Posterior cingulate gyrus (tissue), 11 donors: ENCODE data around the gene STEAP4.
"Not testable (repeated sequence)": the region's sequence is repeated elsewhere in the genome, so short reads cannot be mapped to it uniquely, and the experiment has no call there.

Experiments
- DNase-seq, 10 donors: peaks; one replicate each; pipeline versions ENCODE4 v3.0.0 to v3.0.0-alpha.2; 2020 to 2021; ENCODE audit warnings: mixed read lengths in 3 of 10
- intact Hi-C: fragments of 100-400 bp; cut with DNase I; formaldehyde crosslinking; loops from one replicate; pipeline ENCODE4 v1.15.1; 2023

STEAP4 gene

DNA sequence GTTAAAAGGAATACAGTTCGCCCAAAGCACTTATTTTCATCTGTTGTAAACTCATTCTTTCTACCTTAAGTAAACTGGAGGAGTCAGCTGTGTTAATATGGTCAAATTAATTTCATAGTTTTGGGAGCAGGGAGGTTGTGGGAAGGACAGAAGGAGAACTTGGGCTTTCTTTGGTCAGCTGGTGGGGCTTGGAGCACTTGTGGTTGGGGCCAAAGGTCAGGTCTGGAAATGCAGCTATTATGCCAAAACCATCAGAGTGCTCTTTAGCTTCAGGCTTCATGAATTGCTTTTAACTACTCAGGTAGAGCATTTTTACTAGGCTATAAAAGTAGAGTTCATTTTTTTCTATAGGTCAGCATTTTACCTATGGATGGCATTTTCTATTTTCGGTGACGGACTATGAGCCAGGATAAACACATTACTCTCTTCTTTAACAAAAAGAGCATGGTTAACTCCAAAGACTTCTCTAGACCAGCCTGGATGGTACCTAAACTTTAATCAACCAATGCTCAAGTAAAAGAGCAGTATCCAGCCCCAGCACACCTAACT is 30.0 kb downstream of the STEAP4 start:
- intact Hi-C loops: no loop called here
- no peak for DNase-seq

DNA sequence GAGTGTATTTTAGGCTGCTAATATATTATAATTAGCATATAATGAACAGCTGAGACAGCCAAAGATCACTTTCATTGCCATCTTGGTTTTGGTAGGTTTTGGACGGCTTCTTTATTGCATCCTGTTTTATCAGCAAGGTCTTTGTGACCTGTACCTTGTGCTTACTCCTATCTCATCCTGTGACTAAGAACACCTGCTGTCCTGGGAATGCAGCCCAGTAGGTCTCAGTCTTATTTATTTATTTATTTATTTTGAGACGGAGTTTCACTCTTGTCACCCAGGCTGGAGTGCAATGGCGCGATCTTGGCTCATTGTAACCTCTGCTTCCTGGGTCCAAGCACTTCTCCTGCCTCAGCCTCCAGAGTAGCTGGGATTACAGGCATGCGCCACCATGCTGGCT is 31.8 kb downstream of the STEAP4 start:
- intact Hi-C loops, DNase-seq: not testable (repeated sequence)

DNA sequence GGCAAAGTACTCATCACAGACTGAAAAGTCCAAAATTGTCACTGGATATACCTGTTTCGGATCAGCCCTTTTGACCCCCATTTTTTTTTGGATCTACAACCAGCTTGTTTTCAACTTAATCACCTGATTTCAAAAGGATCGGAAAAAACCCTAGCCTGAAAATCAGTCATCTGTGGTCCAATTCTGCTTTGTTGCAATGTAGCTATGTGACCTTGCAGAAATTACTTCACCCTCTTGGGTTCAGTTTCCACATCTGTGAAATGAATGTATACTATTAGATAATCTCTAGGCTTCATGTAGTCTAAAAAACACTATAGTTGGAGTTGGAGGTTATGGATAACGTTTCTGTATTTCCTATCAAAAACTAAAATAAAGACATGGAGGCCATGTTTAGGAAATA is 37.1 kb downstream of the STEAP4 start:
- DNase-seq: no peak
- intact Hi-C loops: no loop called here

DNA sequence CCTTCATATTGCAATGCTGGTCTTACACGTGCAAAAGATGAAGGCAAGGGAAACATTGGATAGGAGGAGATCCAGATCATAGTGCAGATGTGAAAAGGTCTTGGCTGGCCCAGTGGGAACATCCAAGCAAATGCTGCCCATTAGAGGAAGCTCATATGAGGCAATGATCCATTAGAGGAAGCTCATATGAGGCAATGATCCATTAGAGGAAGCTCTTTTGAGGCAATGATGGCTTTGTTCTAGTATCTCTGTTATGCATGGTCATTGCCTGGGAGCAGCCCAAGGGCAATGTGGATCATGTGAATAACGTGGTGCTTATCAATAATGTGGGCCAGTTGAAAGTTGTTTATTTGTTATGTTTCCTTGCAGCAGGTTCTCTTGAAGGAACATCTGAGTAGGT is 37.8 kb downstream of the STEAP4 start:
- no peak for DNase-seq
- intact Hi-C loops: no loop called here

DNA sequence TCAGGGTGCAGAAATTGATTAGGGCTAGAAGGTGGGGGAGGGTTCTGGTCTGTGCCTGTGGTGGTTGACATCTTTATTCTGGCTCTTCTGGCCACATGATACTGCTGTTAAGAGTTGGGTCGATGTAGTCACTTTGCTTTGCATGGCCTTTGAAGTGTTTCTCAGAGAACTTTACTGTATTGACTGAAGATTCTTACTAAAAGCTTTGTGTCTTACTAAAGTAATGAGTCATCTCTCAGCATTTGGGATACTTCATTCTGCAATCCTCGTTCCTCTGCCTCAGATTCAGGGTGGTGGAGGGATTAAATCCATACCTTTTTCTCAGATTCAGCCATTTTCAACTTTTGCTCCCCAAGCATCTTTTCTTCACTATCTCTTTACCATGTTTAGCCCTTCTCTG is 38.6 kb downstream of the STEAP4 start:
- intact Hi-C loops: no loop called here
- no peak for DNase-seq

DNA sequence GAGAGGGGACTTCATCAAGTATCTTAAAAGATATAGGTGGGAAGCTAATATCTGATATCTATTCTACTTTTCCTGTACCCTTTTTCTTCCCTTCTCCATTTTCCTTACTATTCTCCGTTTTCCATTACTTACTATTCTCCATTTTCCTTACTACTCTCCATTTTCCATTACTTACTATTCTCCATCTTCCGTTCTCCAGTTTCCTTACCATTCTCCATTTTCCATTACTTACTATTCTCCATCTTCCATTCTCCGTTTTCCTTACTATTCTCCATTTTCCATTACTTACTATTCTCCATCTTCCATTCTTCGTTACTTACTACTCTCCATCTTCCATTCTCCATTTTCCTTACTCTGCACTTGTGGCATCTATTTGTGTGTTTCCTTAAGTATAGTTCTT is 39.3 kb downstream of the STEAP4 start:
- DNase-seq: no peak
- intact Hi-C loops: no loop called here

DNA sequence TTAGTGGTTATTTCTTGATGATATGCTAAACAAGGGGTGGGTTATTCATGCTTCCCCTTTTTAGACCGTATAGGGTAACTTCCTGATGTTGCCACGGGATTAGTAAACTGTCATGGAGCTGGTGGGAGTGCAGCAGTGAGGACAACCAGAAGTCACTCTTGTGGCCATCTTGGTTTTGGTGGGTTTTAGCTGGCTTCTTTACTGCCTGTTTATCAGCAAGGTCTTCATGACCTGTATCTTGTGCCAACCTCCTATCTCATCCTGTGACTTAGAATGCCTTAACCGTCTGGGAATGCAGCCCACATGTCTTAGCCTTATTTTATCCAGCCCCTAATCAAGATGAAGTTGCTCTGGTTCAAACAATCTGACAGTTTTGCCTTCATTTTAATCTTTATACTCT is 41.7 kb downstream of the STEAP4 start:
- intact Hi-C loops, DNase-seq: not testable (repeated sequence)

DNA sequence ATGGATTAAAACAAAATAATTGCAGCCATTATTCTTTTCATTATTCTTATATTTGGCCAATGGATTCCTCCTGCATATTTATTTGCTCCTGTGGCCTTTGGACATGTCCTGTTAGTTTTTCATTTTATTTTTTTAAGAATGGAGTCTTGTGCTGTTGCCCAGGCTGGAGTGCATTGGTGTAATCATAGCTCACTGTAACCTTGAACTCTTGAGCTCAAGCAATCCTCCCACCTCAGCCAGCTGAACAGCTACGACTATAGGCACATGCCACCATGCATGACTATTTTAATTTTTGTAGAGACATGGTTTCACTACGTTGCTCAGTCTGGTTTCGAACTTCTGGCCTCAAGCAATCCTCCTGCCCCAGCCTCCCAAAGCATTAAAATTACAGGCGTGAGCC is 44.1 kb downstream of the STEAP4 start:
- DNase-seq: no peak
- intact Hi-C loops: no loop called here

DNA sequence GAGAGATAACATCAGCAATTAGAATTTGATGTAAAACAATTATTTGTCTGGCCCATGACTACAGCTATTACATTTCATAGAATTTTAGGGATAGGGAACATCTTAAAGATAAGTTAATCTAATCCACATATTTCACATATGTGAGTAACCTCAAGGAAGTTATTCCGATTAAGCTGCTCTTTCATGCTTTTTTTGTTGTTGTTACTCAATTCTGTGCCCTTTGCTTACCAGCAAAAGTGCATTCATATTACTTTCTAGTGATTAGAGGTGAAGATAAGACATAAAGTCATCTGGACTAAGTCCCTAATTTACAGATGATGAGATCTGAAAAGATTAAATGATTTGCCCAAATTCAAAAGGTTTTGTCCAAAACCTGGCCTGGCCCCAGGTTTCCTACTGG is 46.0 kb downstream of the STEAP4 start:
- intact Hi-C loops: no loop called here

DNA sequence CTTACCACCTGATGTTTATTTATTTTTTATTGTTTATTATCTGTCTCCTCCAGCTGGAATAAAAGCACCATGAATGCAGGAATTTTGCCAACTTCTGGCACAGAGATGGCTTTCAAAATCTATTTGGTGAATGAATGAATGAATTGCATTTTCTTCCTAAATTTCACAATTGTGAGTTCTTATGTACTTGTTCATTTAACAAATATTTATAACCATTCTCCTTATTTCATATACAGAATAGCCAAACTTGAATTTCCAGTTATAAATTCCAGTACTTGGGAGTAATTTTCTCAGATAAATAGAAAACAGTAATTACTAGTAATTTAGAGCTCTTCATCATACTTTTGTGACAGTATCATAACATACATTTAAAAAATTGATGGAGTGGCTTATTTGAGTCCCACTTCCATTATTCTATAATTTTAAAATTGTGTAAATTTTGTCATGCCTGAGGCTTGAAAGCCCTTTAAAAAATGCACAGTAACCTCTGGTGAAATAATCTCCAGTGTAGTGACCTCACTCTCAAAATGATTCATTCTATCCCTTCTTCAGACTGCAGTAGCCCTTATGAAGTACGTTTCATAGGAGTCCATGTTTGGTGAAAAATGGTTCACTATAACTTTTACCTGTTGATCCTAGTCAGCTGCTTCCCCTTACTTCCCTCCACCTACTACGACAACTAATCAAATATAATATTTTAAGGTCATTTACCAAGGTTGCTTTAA is 46.9 kb downstream of the STEAP4 start:
- DNase-seq: no peak
- intact Hi-C loops: no loop called here

More for the DNA sequence above, 46.0 kb downstream of the STEAP4 start:
- DNase-seq: no peak

DNA sequence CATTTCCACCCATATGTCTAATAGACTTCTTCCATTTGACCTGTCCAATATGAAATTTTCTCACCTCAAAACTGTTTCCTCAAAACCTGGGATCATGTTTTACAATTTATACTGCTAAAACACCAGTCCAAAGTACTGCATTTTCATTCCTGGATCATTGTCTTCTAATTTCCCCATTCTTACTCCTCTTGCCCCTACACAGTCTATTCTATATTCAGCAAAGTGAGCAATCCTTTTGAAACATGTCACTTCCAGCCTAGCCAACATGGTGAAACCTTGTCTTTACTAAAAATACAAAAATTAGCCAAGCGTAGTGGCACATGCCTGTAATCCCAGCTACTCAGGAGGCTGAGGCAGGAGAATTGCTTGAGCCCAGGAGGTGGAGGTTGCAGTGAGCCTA is 48.4 kb downstream of the STEAP4 start:
- intact Hi-C loops, DNase-seq: not testable (repeated sequence)

DNA sequence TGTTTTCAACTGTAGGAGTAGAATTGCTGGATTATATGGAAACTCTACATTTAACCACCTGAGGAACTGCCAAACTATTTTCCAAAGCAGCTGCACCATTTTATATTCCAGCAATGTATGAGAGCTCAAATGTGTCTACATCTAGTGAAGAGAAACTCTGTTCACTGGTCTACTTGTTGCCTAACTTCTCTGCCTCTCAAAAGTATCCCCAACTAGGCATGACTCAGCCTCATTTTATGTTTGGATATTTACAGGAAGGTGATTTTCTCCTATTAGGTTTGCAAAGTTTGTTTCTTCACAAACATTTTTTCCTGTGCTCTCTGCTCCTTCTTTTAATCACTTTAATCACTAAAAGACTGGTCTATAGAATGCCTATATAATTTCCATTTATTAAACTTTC is 49.8 kb downstream of the STEAP4 start:
- intact Hi-C loops: no loop called here
- DNase-seq: no peak

DNA sequence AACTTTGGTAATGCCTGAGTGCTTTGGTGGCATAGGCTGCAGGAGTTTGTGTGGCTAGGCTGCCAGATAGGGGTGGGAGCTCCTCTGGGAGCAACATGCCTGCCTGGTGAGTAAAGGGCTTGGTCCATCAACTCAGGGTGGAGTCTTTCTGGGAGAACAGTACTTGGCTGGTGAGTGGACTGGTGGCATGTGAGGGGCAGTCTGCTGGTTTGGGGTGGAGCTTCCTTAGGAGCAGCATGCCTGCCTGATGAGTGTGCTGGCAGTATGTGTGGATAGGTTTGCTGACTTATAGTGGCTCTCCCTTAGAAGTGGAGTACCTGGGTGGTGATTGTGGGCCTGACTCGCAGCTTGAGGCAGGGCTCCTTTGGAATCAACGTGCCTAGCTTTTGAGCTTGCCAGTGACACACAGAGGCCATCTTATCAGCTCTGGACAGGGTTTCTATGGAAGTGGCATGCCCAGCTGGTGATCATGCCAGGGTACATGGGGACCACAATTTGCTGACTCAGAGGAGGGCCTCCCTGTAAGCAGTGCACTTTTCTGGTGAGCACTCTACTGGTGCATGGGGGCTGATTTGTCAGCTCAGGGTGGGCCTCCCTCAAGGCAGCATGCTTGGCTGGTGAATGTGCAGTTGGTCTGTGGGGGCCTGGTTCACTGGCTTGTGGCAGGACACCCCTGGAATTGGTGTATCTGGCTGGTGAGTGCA is 51.8 kb downstream of the STEAP4 start:
- intact Hi-C loops: no loop called here
- no peak for DNase-seq

DNA sequence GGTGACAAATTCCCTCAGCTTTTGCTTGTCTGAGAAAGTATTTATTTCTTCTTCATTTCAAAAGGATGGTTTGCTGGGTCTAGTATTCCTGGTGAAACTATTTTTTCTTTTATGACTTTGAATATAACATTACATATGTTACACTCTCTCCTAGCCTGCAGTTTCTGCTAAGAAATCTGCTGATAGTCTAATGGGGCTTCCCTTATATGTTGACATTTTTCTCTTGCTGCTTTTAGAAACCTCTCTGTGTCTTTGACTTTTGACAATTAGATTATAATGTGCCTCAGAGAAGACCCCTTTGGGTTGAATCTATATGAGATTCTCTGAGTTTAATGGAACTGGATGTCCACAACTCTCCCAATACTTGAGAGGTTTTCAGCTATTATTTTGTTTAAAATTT is 53.1 kb downstream of the STEAP4 start:
- intact Hi-C loops: no loop called here
- DNase-seq: no peak

DNA sequence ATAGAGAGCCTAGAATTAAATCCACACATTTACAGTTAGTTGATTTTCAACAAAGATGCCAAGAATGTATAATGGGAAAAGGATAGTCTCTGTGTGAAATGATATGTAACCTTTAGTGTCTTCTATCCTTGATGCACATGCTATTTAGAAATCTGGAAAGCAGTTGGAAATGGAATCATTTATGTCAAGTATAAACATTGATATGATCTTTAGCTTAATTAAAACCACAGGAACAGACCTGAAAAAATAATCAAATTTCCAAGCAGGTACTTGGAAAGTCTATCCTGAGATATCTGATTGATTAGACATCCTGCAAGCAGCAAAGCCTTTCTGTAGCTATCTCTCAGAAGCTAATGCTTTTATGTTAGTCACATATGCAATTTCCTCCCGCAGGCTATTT is 62.4 kb downstream of the STEAP4 start:
- no peak for DNase-seq
- intact Hi-C loops: loop anchor here (5.0 to 10.0 kb wide), 2 partner anchors 113 to 1381 kb away; no protein-coding TSS in a partner anchor

DNA sequence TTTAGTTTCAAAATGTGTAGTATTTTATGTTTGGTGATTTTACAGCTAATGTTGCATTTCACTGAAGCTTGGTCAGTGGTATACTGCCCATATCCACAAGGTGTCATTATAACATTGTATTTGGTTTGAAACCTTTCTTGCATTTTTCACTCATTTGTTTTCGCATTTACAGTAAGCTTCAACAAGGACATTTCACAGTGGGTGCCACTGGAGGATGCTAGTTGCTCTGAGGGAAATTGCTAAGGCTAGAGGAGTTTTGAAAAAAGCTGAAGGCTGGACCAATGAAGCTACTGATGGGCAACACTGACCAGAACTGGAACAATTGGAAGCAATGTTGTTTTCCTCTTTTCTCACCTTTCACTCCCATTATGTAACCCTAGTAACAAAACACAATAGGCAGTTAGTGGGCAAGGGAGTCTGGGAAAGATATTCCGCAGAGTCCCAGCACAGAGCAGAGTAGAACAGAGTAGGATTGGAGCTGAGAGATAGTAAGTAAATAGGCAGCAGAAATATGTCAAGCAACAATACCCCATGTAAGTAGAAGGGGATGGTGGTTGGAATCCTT is 63.3 kb downstream of the STEAP4 start:
- intact Hi-C loops: loop anchor here (5.0 to 10.0 kb wide), 2 partner anchors 114 to 1381 kb away; no protein-coding TSS in a partner anchor
- DNase-seq: no peak

DNA sequence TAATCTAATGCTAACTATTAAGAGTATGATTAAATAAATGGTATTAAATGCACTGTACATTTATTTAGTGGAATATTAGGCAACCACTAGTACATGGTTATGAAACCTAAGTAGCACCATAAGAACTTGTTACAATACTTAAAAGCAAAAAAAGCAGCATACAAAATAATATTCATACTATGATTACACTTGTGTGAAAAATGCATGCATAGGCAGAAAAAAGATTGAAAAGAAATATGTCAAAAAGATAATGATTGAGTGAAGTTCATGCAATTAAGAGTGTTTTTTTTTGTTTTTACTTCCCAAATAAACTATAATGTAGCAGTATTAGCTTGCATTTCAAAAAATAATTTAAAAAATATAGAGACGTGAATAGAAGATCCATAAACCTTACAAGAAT is 66.8 kb downstream of the STEAP4 start:
- intact Hi-C loops: loop anchor here (5.0 to 10.0 kb wide), 2 partner anchors 117 to 1385 kb away; no protein-coding TSS in a partner anchor
- DNase-seq: no peak

DNA sequence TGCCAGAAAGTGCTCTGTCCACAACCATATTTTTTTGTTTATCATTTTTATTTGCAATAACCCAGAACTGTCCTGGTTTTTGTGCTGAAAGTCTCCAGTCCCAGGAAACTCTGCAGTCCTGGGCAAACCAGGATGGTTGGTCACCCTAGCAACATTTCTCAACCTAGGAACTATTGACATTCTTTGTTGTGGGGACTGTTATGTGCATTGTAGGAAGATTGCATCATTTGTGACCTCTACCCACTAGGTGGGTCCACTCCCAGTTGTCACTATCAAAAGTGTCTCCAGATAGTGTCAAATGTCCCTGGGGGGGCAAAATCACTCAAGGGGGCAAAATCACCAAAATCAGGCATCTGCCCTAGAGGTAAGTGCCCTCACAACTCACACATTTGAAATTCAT is 72.9 kb downstream of the STEAP4 start:
- DNase-seq: no peak
- intact Hi-C loops: no loop called here

DNA sequence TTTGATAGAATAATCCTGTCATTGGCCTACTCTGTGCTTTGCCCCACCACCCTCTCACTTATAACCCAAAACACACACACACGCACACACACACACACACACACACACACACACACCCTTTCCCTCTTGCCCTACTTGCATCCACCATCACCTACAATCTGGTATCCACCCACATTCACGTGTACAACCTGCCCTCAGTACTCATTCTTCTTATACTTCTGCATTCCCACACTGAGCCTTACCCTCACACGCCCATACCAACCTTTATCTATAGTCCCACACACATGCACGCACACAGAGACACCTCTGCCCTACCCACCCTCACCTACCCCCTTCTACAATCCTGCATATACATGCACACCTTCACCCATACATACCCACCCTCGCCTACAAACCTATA is 76.0 kb downstream of the STEAP4 start:
- intact Hi-C loops: no loop called here

DNA sequence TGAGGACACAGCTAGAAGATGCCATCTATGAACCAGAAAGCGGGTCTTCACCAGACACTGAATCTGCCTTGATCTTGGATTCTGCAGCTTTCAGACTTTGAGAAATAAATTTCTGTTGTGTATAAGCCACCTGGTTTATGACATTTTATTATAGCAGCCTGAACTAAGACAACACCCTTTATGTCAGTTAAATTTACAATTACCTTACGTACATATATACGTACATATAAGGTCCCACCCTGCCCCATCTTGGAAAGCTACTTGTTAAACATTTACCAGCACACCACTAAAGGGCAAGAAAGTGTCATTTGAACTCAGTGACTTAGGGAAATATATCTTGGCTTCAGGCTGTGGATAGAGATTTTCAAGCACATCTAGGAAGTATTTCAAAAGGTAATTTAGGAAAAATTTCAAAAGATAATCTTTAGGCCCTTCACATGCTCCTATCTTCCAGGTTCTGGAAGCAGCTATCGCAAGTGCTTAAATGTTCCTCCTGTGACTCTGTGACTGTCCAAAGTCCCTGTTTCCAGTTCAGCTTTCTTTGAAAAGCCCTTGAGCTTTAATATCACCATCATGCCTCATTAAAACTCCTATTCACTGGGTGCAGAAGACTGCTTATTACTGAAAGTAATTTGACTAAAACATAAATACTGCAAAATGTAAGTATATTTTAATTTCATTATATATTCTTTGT is 77.2 kb downstream of the STEAP4 start:
- no peak for DNase-seq
- intact Hi-C loops: no loop called here

More for the DNA sequence above, 76.0 kb downstream of the STEAP4 start:
- DNase-seq: no peak
